Neural crest cell (in vitro differentiated cells): ENCODE data around the gene EPHA10. TPM values are rescaled to one million over a fixed set of nuclear protein-coding genes. Genes with fewer than 3 reads are reported as not detected.
"Not testable (repeated sequence)": the region's sequence is repeated elsewhere in the genome, so short reads cannot be mapped to it uniquely, and the experiment has no call there.

Experiments
- DNase-seq: peaks from one replicate; pipeline ENCODE4 v3.0.0; 2021; ENCODE audit warnings: low read depth, mixed read lengths, low spot score
- H3K27ac Mint-ChIP-seq: one replicate; pipeline ENCODE4 v1.8.0; 2021; ENCODE audit warnings: mild to moderate bottlenecking, mixed read lengths; ENCODE audit not compliant: unreplicated experiment
- H3K27me3 Mint-ChIP-seq: 2 replicates; pipeline ENCODE4 v1.8.0; 2021; ENCODE audit warnings: low read depth, mild to moderate bottlenecking, mixed read lengths
- H3K36me3 Mint-ChIP-seq: 2 replicates; pipeline ENCODE4 v1.8.0; 2021; ENCODE audit warnings: low read depth, mild to moderate bottlenecking, mixed read lengths
- H3K4me1 Mint-ChIP-seq: 2 replicates; pipeline ENCODE4 v1.8.0; 2021; ENCODE audit warnings: mixed read lengths
- H3K4me3 Mint-ChIP-seq: one replicate; pipeline ENCODE4 v1.8.0; 2021; ENCODE audit warnings: mild to moderate bottlenecking, mixed read lengths
- H3K9me3 Mint-ChIP-seq: 2 replicates; pipeline ENCODE4 v1.8.0; 2021; ENCODE audit warnings: mixed read lengths
- total RNA-seq: library from RNA; stranded (reverse); gene quantifications from 2 replicates; pipeline ENCODE4 v1.2.1, GENCODE V29; 2021
- TF ChIP-seq, protein P1 (sequence below): fragments of 200-600 bp; sonication (generic); conservative IDR thresholded peaks from 2 replicates; pipeline ENCODE4 v1.5.0; 2021; ENCODE audit warnings: antibody characterized with exemption, mild to moderate bottlenecking

Gene EPHA10
- total RNA-seq, 1 donor from 2014 or later, result 0.63 TPM

DNA sequence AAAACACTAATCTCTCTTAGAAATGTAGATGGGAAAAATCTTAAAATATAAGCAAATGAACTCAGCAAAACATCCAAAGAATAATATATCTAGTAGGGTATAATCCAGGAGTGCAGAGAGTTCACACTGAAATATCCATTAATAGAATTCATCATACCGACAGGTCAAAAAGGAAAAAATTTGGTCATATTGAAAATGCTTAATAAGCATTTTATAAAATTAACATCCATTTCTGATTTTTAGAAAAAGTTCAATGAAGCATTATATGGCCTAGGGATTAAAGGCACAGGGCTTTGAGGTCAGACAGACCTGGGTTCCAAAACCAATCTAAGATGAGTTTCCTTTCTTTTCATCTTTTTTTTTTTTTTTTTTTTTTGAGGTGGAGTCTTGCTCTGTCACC lies 16.4 kb downstream of the EPHA10 start:
- Mint-ChIP-seq H3K27me3 (peaks cover 76% of the 10 kb centered on the region), H3K9me3 (peaks cover 2% of the 10 kb centered on the region), H3K4me3 (no peak overlapping the region), H3K27ac (no peak overlapping the region), H3K4me1 (no peaks in the 10 kb centered on the region), H3K36me3 (no peaks in the 10 kb centered on the region)
- TF ChIP-seq, protein P1, sequence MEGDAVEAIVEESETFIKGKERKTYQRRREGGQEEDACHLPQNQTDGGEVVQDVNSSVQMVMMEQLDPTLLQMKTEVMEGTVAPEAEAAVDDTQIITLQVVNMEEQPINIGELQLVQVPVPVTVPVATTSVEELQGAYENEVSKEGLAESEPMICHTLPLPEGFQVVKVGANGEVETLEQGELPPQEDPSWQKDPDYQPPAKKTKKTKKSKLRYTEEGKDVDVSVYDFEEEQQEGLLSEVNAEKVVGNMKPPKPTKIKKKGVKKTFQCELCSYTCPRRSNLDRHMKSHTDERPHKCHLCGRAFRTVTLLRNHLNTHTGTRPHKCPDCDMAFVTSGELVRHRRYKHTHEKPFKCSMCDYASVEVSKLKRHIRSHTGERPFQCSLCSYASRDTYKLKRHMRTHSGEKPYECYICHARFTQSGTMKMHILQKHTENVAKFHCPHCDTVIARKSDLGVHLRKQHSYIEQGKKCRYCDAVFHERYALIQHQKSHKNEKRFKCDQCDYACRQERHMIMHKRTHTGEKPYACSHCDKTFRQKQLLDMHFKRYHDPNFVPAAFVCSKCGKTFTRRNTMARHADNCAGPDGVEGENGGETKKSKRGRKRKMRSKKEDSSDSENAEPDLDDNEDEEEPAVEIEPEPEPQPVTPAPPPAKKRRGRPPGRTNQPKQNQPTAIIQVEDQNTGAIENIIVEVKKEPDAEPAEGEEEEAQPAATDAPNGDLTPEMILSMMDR, result no peak
- no peak for DNase-seq

DNA sequence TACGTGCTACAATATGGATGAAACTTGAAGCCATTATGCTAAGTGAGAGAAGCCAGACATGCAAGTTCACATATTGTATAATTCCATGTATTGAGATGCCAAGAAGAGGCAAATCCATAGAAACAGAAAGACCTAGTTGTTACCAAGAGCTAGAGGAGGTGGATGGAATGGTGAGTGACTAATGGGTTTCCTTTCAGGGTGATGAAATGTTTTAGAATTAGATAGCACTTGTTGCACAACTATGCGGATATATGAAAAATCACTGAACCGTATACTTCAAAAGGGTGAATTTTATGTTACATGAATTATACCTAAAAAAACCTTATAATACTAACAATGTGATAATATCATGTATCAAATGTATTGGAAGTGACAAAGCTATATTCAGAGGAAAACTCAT lies 18.1 kb downstream of the EPHA10 start:
- peaks cover 77% of the 10 kb centered on the region for H3K27me3 Mint-ChIP-seq

DNA sequence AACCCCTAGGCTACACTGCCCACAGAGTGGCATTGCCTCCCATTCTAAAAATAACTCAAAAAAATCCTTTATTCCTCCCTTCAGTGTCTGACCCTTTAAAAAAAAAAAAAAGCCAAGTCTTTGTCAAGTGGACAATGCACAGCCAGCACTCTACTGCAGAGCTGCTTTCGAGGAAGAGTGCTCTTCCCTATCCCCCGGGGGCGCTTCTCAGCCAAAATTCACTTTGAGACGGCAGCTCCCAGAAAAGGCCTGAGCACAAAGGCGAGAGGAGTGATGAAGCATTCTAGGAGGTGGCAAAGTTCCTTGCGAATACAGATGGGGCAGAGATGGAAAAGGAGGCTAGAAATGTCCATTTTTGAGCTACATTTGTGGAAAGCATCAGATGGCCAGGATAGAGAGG lies 23.3 kb downstream of the EPHA10 start:
- Mint-ChIP-seq H3K27me3 (peaks cover 69% of the 10 kb centered on the region), H3K9me3 (peaks cover 5% of the 10 kb centered on the region), H3K4me3 (no peak overlapping the region), H3K4me1 (peaks cover 10% of the 10 kb centered on the region), H3K36me3 (no peaks in the 10 kb centered on the region), H3K27ac (no peak overlapping the region)
- no peak for DNase-seq
- TF ChIP-seq, protein P1, result no peak

More for the DNA sequence above, 18.1 kb downstream of the EPHA10 start:
- peaks cover 2% of the 10 kb centered on the region for H3K4me1 Mint-ChIP-seq
- H3K4me3 Mint-ChIP-seq, result no peak overlapping the region
- no peaks in the 10 kb centered on the region for H3K36me3 Mint-ChIP-seq
- no peak overlapping the region for H3K27ac Mint-ChIP-seq
- TF ChIP-seq, protein P1, result no peak
- no peak for DNase-seq
- peaks cover 2% of the 10 kb centered on the region for H3K9me3 Mint-ChIP-seq

DNA sequence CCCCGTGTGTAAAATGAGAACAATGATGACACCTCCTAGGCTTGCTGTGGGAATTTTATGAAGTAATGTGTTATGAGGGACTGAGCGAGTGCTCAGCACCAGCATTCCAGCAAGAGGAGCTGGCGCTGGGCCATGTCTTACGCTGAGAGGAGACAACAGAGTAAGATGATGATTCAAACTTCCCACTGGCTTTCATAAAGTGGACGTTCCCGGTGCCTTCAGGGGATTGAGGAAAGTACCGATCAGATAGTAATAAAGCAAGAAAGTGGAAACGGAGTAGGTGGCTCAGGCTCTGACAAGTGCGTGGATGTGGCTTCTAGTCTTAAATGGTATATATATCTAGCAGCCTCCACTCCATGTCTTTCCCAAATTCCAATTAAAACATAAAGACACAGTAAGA lies 23.8 kb downstream of the EPHA10 start:
- peaks cover 4% of the 10 kb centered on the region for H3K9me3 Mint-ChIP-seq
- no peak for DNase-seq
- peaks cover 69% of the 10 kb centered on the region for H3K27me3 Mint-ChIP-seq
- H3K4me1 Mint-ChIP-seq, result peaks cover 10% of the 10 kb centered on the region
- no peaks in the 10 kb centered on the region for H3K36me3 Mint-ChIP-seq
- no peak overlapping the region for H3K27ac Mint-ChIP-seq
- TF ChIP-seq, protein P1, result no peak
- H3K4me3 Mint-ChIP-seq, result no peak overlapping the region

DNA sequence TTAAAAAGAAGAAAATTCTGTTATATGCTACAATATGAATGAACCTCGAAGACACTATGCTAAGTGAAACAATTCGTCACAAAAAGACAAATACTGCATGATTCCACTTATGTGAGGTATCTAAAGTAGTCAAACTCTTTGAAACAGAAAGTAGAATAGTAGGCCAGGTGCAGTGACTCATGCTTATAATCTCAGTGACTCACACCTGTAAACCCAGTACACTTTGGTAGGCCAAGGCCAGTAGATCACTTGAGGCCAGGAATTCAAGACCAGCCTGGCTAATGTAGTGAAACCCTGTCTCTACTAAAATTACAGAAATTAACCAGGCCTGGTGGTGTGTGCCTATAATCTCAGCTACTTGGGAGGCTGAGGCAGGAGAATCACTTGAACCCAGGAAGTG lies 25.7 kb downstream of the EPHA10 start:
- no peak for DNase-seq
- Mint-ChIP-seq H3K4me1 (peaks cover 14% of the 10 kb centered on the region), H3K9me3 (peaks cover 4% of the 10 kb centered on the region), H3K4me3 (no peak overlapping the region), H3K36me3 (no peaks in the 10 kb centered on the region), H3K27me3 (peaks cover 78% of the 10 kb centered on the region), H3K27ac (no peak overlapping the region)
- TF ChIP-seq, protein P1, result no peak

DNA sequence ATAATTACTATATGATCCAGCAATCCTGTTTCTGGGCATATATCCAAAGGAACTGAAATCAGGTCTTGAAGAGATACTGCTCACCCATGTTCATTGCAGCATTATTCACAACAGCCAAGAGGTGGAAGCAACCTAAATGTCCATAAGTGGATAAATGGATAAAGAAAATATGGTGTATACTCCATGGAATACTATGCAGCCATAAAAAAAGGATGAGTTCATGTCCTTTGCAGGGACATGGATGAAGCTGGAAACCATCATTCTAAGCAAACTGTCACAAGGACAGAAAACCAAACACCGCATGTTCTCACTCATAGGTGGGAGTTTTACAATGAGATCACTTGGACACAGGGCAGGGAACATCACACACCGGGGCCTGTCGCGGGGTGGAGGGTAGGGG lies 26.3 kb downstream of the EPHA10 start:
- peaks cover 80% of the 10 kb centered on the region for H3K27me3 Mint-ChIP-seq
- H3K9me3 Mint-ChIP-seq, DNase-seq, H3K27ac Mint-ChIP-seq, H3K36me3 Mint-ChIP-seq, H3K4me3 Mint-ChIP-seq: not testable (repeated sequence)
- H3K4me1 Mint-ChIP-seq, result peaks cover 14% of the 10 kb centered on the region

DNA sequence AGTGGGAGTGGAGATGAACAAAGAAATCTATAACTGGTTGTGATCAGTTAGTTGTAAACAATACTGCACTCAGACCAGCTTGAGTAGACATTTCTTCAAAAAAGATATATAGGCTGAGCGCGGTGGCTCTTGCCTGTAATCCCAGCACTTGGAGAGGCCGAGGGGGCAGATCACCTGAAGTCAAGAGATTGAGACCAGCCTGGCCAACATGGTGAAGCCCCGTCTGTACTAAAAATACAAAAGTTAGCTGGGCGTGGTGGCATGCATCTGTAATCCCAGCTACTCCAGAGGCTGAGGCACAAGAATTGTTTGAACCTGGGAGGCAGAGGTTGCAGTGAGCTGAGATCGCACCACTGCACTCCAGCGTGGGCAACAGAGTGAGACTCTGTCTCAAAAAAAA lies 26.9 kb downstream of the EPHA10 start:
- not testable (repeated sequence) for DNase-seq, H3K27ac Mint-ChIP-seq, H3K36me3 Mint-ChIP-seq, H3K9me3 Mint-ChIP-seq, H3K4me3 Mint-ChIP-seq
- H3K27me3 Mint-ChIP-seq, result peaks cover 77% of the 10 kb centered on the region
- H3K4me1 Mint-ChIP-seq, result peaks cover 14% of the 10 kb centered on the region
